HepG2 (cell line): ENCODE data around the gene CRK. TPM values are rescaled to one million over a fixed set of nuclear protein-coding genes. Genes with fewer than 3 reads are reported as not detected.
A peak's percentile ranks its signal among the peaks of the same experiment; 100 is the strongest.

Experiments
- ATAC-seq: fragments of 200-7000 bp; cut with Tn5 transposase; 3 replicates; pipeline ENCODE4 v1.9.1; 2020; ENCODE audit warnings: mild to moderate bottlenecking, moderate library complexity
- BruUV-seq: library from RNA; stranded (reverse); fragments of 400-500 nt; replicated peaks from 2 replicates; lab custom pipeline; 2021; lab: Mats Ljungman, UMichigan
- CTCF ChIA-PET: fragments of 300-600 bp; formaldehyde crosslinking; extraction: SDS; loops from one replicate; lab custom pipeline; 2021; ENCODE audit warnings: low total read pairs, inconsistent platforms, low intra/inter-chr PET ratio; lab: Yijun Ruan, JAX
- POLR2A ChIA-PET: fragments of 350-600 bp; sonication (Branson Sonifier 250); formaldehyde crosslinking; loops from one replicate; lab custom pipeline; 2020; ENCODE audit warnings: antibody characterized with exemption, inconsistent platforms; lab: Yijun Ruan, JAX
- DNase-seq: peaks from one replicate; pipeline ENCODE4 v3.0.0-alpha.2; 2015; ENCODE audit warnings: low spot score
- FAIRE-seq: peaks from 3 replicates; lab custom pipeline; 2011; peaks lifted over from hg19 to GRCh38; lab: Jason Lieb, UNC
- H2AFZ ChIP-seq: one replicate; pipeline ENCODE4 v1.6.1; 2011; ENCODE audit warnings: low read length, inconsistent platforms
- H3K27ac ChIP-seq: fragments of 300-600 bp; 3 replicates; pipeline ENCODE4 v1.8.0; 2011; ENCODE audit warnings: mixed run types, mild to moderate bottlenecking, mixed read lengths, low read length, inconsistent platforms; ENCODE audit not compliant: insufficient read depth; ENCODE audit errors: extremely low read length
- H3K27me3 ChIP-seq, 2 experiments: fragments of 200-600 bp in 1 of 2; 2 replicates in 1 of 2; 3 replicates in 1 of 2; pipeline versions ENCODE4 v1.6.0 to v1.8.0; 2011; ENCODE audit warnings: low read length in 2 of 2, mild to moderate bottlenecking in 2 of 2, moderate library complexity in 2 of 2, inconsistent platforms in 1 of 2; ENCODE audit not compliant: insufficient read depth in 2 of 2, control insufficient read depth in 1 of 2
- H3K36me3 ChIP-seq, 2 experiments: fragments of 200-600 bp in 1 of 2; replicated peaks in 1 of 2; 2 replicates in 1 of 2; 3 replicates in 1 of 2; pipeline versions ENCODE4 v1.5.1 to v1.8.0; 2011; ENCODE audit warnings: low read length in 2 of 2, inconsistent platforms in 1 of 2; ENCODE audit not compliant: insufficient read depth in 2 of 2, control insufficient read depth in 1 of 2
- H3K4me1 ChIP-seq: 2 replicates; pipeline ENCODE4 v1.5.1; 2012; ENCODE audit warnings: low read length, inconsistent platforms; ENCODE audit not compliant: insufficient read depth
- H3K4me2 ChIP-seq: 2 replicates; pipeline ENCODE4 v1.6.0; 2011; ENCODE audit warnings: low read depth, low read length, inconsistent platforms
- H3K4me3 ChIP-seq, 3 experiments: fragments of 200-600 bp in 1 of 3; sonication (generic), shearing (Covaris generic) in 1 of 3; replicated peaks in 1 of 3; 2 replicates each; pipeline ENCODE4 v1.5.1; 2011 to 2016; ENCODE audit warnings: low read length in 3 of 3, inconsistent platforms in 2 of 3, low read depth in 2 of 3, mild to moderate bottlenecking in 2 of 3, control low read depth in 1 of 3, mixed read lengths in 1 of 3; ENCODE audit not compliant: insufficient read depth in 1 of 3
- H3K79me2 ChIP-seq: one replicate; pipeline ENCODE4 v1.6.1; 2011; ENCODE audit warnings: low read length, inconsistent platforms; ENCODE audit not compliant: insufficient read depth
- H3K9ac ChIP-seq: 2 replicates; pipeline ENCODE4 v1.6.0; 2011; ENCODE audit warnings: mild to moderate bottlenecking, low read depth, low read length, inconsistent platforms; ENCODE audit not compliant: insufficient read depth
- H3K9me3 ChIP-seq: 2 replicates; pipeline ENCODE4 v1.5.1; 2012; ENCODE audit warnings: mild to moderate bottlenecking, low read length
- H4K20me1 ChIP-seq: 2 replicates; pipeline ENCODE4 v1.6.0; 2011; ENCODE audit warnings: inconsistent platforms, mild to moderate bottlenecking, low read length, moderate library complexity; ENCODE audit not compliant: insufficient read depth
- NR2C2 ChIP-seq: sonication (generic); formaldehyde crosslinking; IDR thresholded peaks from 2 replicates; pipeline ENCODE4 v1.4.0; 2020; ENCODE audit warnings: missing genetic modification reagents, mild to moderate bottlenecking, moderate library complexity, borderline replicate concordance
- RFX1 ChIP-seq: fragments of 450-650 bp; IDR thresholded peaks from 2 replicates; pipeline ENCODE4 v1.6.1; 2017
- ZNF660 ChIP-seq: sonication (generic); formaldehyde crosslinking; IDR thresholded peaks from 2 replicates; pipeline ENCODE4 v1.5.1; 2020; ENCODE audit warnings: mild to moderate bottlenecking, low read depth, missing genetic modification reagents, borderline replicate concordance
- ZNF713 ChIP-seq: sonication (generic); formaldehyde crosslinking; IDR thresholded peaks from 2 replicates; pipeline ENCODE4 v1.4.0; 2020; ENCODE audit warnings: mild to moderate bottlenecking, missing genetic modification reagents
- WGBS: methylation state at CpG from one replicate; pipeline ENCODE4 v1.1.6; 2017; ENCODE audit warnings: low lambda C conversion rate; 5-methylcytosine and 5-hydroxymethylcytosine counted together
- in situ Hi-C: cut with HindIII; loops from 2 replicates; pipeline ENCODE4 v1.10.0; 2017; ENCODE audit warnings: low pct_unique_long_range_greater_than_20kb; ENCODE audit not compliant: extremely low pct_ligation_motif_present
- intact Hi-C: fragments of 100-400 bp; cut with micrococcal nuclease; formaldehyde crosslinking; loops from one replicate; pipeline ENCODE4 v1.10.0; 2022; ENCODE audit not compliant: unreplicated experiment
- polyA plus RNA-seq, 8 experiments: library from polyadenylated mRNA; depleted of rRNA in 3 of 8; stranded (reverse) in 7 of 8; unstranded in 1 of 8; fragments of >200 nt; fragmentation: Illumina TruSeq in 4 of 8; extraction: Trizol in 4 of 8; gene quantifications; 2 replicates each; pipeline versions ENCODE4 v1.2.1 to v1.2.3, GENCODE V29; 2011 to 2016; ENCODE audit warnings: low read depth in 4 of 8, missing spikeins in 1 of 8, mixed read lengths in 1 of 8; ENCODE audit not compliant: insufficient read depth in 1 of 8
- total RNA-seq, 5 experiments: library from RNA; depleted of rRNA; stranded (reverse); fragments of >200 nt; fragmentation: Illumina TruSeq; extraction: Trizol; gene quantifications; 2 replicates each; pipeline ENCODE4 v1.2.3, GENCODE V29; 2016; ENCODE audit warnings: low read depth in 1 of 5
- TF ChIP-seq, protein P1 (sequence below): sonication (generic); formaldehyde crosslinking; IDR thresholded peaks from 2 replicates; pipeline ENCODE4 v1.5.1; 2020; ENCODE audit warnings: missing genetic modification reagents, mild to moderate bottlenecking, borderline replicate concordance
- TF ChIP-seq, protein P2 (sequence below): sonication (generic); formaldehyde crosslinking; IDR thresholded peaks from 2 replicates; pipeline ENCODE4 v1.4.0; 2020; ENCODE audit warnings: missing genetic modification reagents, mild to moderate bottlenecking, borderline replicate concordance
- TF ChIP-seq, protein P3 (sequence below): sonication (generic); formaldehyde crosslinking; IDR thresholded peaks from 2 replicates; pipeline ENCODE4 v1.8.1; 2022; ENCODE audit warnings: low read depth, mild to moderate bottlenecking, missing genetic modification reagents
- TF ChIP-seq, protein P4 (sequence below): sonication (generic); formaldehyde crosslinking; IDR thresholded peaks from 2 replicates; pipeline ENCODE4 v1.4.0; 2020; ENCODE audit warnings: mild to moderate bottlenecking, missing genetic modification reagents, borderline replicate concordance

Gene CRK
- total and polyA plus RNA-seq, 2 of the 13 experiments (the other 11 are each of a cell fraction or from before 2014, with no cell fraction given) = 47.4 to 54.2 TPM

DNA sequence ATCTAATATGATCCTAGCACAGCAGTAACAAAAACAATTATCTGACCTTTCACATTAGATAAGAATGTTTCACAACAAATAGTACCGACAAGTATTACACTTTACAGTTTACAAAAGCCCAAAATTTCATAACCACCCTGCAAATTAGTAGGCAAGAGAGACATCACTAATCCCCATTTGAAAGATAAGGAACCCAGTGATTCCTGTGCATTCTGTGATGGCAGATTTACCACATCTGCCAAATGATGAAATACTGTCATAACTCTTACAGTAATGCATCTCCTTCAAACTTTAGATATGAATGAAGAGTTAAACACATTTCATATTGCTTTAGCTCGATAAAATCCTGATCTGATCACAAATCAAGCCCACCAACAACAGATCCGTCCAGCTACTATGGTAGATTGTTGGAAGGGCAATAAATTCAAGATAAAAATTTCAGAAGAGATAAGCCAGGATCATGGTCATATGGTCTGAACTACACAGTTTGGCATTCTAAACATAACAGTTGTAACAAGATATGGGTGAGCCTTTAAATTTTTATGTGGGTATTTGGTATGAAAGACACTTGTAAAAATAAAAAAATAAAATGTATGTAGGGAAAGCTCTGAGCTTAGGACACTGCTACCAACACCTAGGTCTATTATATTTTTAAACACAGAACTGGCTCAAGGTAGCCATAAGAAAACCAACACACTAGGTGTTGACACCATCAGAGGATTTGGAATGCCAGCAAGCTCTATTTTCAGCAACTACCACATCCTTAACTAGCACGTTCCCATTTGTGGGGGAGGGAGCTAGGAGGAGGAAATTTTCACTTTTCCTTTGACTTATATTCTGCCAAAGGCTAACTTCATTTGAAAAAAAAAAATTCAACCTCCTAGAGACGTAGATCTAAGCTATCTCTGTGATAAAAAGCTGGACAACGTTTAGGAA is 65.3 kb downstream of the CRK start:
- ChIA-PET CTCF (no interaction called here), POLR2A (interaction anchor here (1.5 to 1.9 kb wide), 3 partner anchors 9 to 14 kb away, joined by 4 to 6 read pairs (median 5); partner anchors contain the start of gene YWHAE)
- Histone ChIP-seq H3K27me3 (no peaks in the 10 kb centered on the region; a peak in 1 of 5 replicates), H3K36me3 (peaks cover 1 to 4% of the 10 kb centered on the region in 2 experiments; a peak in 3 of 5 replicates), H3K79me2 (peaks cover 97% of the 10 kb centered on the region), H3K4me2 (no peak overlapping the region; the same call in 1 of the 2 replicates), H3K4me3 (no peak overlapping the region), H3K27ac (no peak overlapping the region), H4K20me1 (peaks cover 97% of the 10 kb centered on the region), H3K4me1 (peaks cover 79% of the 10 kb centered on the region), H2AFZ (no peak overlapping the region), H3K9ac (no peak overlapping the region), H3K9me3 (no peaks in the 10 kb centered on the region)
- BruUV-seq = TSS peak; percentile 7
- DNase-seq (no peak), ATAC-seq (no peak), FAIRE-seq (no peak)
- intact Hi-C loops (no loop called here), in situ Hi-C loops (no loop called here)
- 65% methylated on average over 6 of the region's 6 CpGs for WGBS
- TF ChIP-seq ZNF713 (no peak), NR2C2 (peak; percentile 48; the same call in 1 of the 2 replicates), ZNF660 (CRISPR knock-in tag) (no peak), RFX1 (no peak)
- TF ChIP-seq, protein P1, sequence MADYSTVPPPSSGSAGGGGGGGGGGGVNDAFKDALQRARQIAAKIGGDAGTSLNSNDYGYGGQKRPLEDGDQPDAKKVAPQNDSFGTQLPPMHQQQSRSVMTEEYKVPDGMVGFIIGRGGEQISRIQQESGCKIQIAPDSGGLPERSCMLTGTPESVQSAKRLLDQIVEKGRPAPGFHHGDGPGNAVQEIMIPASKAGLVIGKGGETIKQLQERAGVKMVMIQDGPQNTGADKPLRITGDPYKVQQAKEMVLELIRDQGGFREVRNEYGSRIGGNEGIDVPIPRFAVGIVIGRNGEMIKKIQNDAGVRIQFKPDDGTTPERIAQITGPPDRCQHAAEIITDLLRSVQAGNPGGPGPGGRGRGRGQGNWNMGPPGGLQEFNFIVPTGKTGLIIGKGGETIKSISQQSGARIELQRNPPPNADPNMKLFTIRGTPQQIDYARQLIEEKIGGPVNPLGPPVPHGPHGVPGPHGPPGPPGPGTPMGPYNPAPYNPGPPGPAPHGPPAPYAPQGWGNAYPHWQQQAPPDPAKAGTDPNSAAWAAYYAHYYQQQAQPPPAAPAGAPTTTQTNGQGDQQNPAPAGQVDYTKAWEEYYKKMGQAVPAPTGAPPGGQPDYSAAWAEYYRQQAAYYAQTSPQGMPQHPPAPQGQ (CRISPR knock-in tag) = no peak
- TF ChIP-seq, protein P2, sequence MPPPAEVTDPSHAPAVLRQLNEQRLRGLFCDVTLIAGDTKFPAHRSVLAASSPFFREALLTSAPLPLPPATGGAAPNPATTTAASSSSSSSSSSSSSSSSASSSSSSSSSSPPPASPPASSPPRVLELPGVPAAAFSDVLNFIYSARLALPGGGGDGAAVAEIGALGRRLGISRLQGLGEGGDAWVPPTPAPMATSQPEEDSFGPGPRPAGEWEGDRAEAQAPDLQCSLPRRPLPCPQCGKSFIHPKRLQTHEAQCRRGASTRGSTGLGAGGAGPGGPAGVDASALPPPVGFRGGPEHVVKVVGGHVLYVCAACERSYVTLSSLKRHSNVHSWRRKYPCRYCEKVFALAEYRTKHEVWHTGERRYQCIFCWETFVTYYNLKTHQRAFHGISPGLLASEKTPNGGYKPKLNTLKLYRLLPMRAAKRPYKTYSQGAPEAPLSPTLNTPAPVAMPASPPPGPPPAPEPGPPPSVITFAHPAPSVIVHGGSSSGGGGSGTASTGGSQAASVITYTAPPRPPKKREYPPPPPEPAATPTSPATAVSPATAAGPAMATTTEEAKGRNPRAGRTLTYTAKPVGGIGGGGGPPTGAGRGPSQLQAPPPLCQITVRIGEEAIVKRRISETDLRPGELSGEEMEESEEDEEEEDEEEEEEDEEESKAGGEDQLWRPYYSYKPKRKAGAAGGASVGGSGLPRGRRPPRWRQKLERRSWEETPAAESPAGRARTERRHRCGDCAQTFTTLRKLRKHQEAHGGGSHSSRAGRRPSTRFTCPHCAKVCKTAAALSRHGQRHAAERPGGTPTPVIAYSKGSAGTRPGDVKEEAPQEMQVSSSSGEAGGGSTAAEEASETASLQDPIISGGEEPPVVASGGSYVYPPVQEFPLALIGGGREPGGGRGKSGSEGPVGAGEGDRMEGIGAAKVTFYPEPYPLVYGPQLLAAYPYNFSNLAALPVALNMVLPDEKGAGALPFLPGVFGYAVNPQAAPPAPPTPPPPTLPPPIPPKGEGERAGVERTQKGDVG (CRISPR knock-in tag) = no peak
- TF ChIP-seq, protein P3, sequence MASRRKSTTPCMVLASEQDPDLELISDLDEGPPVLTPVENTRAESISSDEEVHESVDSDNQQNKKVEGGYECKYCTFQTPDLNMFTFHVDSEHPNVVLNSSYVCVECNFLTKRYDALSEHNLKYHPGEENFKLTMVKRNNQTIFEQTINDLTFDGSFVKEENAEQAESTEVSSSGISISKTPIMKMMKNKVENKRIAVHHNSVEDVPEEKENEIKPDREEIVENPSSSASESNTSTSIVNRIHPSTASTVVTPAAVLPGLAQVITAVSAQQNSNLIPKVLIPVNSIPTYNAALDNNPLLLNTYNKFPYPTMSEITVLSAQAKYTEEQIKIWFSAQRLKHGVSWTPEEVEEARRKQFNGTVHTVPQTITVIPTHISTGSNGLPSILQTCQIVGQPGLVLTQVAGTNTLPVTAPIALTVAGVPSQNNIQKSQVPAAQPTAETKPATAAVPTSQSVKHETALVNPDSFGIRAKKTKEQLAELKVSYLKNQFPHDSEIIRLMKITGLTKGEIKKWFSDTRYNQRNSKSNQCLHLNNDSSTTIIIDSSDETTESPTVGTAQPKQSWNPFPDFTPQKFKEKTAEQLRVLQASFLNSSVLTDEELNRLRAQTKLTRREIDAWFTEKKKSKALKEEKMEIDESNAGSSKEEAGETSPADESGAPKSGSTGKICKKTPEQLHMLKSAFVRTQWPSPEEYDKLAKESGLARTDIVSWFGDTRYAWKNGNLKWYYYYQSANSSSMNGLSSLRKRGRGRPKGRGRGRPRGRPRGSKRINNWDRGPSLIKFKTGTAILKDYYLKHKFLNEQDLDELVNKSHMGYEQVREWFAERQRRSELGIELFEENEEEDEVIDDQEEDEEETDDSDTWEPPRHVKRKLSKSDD (CRISPR knock-in tag) = no peak
- TF ChIP-seq, protein P4, sequence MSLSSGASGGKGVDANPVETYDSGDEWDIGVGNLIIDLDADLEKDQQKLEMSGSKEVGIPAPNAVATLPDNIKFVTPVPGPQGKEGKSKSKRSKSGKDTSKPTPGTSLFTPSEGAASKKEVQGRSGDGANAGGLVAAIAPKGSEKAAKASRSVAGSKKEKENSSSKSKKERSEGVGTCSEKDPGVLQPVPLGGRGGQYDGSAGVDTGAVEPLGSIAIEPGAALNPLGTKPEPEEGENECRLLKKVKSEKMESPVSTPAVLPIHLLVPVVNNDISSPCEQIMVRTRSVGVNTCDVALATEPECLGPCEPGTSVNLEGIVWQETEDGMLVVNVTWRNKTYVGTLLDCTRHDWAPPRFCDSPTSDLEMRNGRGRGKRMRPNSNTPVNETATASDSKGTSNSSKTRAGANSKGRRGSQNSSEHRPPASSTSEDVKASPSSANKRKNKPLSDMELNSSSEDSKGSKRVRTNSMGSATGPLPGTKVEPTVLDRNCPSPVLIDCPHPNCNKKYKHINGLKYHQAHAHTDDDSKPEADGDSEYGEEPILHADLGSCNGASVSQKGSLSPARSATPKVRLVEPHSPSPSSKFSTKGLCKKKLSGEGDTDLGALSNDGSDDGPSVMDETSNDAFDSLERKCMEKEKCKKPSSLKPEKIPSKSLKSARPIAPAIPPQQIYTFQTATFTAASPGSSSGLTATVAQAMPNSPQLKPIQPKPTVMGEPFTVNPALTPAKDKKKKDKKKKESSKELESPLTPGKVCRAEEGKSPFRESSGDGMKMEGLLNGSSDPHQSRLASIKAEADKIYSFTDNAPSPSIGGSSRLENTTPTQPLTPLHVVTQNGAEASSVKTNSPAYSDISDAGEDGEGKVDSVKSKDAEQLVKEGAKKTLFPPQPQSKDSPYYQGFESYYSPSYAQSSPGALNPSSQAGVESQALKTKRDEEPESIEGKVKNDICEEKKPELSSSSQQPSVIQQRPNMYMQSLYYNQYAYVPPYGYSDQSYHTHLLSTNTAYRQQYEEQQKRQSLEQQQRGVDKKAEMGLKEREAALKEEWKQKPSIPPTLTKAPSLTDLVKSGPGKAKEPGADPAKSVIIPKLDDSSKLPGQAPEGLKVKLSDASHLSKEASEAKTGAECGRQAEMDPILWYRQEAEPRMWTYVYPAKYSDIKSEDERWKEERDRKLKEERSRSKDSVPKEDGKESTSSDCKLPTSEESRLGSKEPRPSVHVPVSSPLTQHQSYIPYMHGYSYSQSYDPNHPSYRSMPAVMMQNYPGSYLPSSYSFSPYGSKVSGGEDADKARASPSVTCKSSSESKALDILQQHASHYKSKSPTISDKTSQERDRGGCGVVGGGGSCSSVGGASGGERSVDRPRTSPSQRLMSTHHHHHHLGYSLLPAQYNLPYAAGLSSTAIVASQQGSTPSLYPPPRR (CRISPR knock-in tag) = no peak
